Measurements from ENCODE around the gene MCL1.

- peak in 6 of 7 experiments; percentile 13 to 53 (median 46) for TF ChIP-seq CTCF (IDR thresholded peaks at IDR 0.05)
- peak in 1 of 3 donors; percentile 52 for TF ChIP-seq POLR2A (IDR thresholded peaks at IDR 0.05)
Observed at GRCh38 chr1:150619576-150620509, 40.4 kb upstream of the MCL1 start.

Data from body of pancreas (tissue), 4 donors.